DMS79 treated with DMSO at 0.1 percent for 48 hours (cell line): ENCODE data around the gene CHI3L1.

Experiments used
- DNase-seq: peaks from one replicate; lab custom pipeline; 2025; lab: John Stamatoyannopoulos, UW

The CHI3L1 gene

GRCh38 chr1:203181586-203182386, 4.7 kb downstream of the CHI3L1 start:
- DNase-seq = no peak

- DNase-seq = no peak
These were observed 5.7 kb downstream of the CHI3L1 start for GRCh38 chr1:203180611-203181330.

GRCh38 chr1:203179667-203180005, 6.9 kb downstream of the CHI3L1 start:
- DNase-seq = no peak

GRCh38 chr1:203178821-203179666, 7.5 kb downstream of the CHI3L1 start:
- DNase-seq = peak; percentile 19

DNA sequence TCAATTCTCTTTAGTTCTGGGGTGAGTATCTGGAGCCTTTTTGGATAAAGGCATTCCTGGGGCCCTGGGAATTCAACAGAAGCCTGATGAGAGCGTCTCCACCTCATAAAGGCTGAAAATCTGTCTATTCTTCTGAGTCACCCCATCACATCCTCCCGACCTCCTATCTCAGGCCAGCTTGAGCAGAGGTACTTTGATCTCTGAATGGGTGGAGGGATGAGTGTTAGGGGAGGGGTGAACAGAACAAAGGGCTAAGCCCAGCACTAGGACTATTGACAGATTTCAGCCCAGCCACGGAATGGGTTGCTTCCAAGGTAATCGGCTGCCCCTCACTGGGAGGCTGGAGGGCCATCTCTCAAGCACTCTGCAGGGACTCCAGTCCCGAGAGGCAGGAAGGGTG, 8.4 kb downstream of the CHI3L1 start:
- no peak for DNase-seq

- DNase-seq = no peak
These were observed 8.9 kb downstream of the CHI3L1 start for GRCh38 chr1:203177470-203178039.

GRCh38 chr1:203177036-203177405, 9.5 kb downstream of the CHI3L1 start:
- DNase-seq = no peak

DNA sequence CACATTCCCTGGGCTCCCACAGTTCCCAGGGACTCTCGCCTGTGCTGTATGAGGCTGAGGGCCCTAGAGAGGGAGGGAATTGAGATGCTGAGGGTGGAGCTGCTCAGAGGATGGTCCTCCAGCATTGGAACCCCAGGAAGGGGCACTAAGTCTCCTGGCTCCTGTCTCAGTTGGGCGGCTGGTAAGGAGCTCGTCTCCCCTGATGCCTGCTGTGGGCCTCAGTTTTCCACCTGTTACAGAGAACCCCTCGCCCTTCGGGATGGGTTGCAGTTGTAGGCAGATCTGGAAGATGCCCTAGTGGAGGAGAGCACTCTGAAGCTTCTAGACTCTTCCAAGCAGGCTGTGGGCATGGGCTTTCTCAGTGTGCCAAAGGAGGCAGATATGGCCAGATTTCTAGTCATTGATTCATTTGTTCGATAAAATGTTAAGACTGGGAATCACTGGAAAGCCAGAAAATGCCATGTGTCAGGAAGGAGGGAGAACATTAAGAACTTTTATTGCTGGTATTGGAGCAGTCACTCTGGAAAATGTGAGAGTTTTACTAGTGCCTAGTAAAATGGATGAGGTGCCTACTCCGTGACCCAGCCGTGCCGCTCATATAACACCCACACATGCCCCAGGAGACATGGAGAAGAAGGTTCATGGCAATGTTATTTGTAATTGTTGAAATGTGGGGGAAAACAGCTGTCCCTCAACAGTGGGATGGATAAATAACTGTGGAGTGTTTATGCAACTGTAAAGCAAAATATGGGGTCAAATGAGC, 10.1 kb downstream of the CHI3L1 start:
- DNase-seq = no peak

GRCh38 chr1:203175827-203176241, 10.7 kb downstream of the CHI3L1 start:
- DNase-seq = no peak

- no peak for DNase-seq
These were observed 11.2 kb downstream of the CHI3L1 start, which contains the start of gene MYBPH for GRCh38 chr1:203175237-203175826. Gene MYBPH, minus strand, starts transcription at chr1:203175826. Its CDS starts 71 bp downstream, at chr1:203175755.

DNA sequence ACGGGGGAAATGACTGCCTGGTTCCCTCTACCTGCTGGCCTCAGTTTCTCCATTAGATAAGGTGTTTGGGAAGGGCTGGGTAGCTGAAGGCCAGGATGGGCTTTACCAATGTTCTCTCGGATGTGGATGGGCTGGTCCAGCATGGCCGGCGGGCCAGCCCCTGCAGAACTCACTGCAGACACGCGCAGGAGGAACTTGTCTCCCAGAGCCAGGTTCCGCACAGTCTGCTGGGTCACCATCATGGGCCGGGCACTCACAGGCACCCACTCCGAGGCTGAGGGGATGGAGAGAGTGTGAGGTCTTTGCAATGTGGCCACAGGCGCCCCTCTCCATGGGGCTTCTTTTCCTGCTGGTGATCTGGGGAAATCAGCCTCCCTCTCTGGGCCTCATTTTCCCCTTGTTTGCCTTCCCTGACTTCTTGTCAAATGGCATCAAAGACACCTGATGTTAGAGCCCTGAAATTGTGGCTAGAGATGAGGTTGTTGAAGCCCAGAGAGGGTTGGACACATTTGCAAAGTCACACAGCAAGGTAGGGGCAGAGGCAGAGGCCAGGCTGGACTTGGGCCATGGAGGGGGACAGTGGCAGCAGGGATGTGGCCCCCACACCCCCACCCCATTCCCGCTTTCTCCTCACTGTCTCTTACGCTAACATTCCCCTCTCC, 12.0 kb downstream of the CHI3L1 start:
- no peak for DNase-seq

DNA sequence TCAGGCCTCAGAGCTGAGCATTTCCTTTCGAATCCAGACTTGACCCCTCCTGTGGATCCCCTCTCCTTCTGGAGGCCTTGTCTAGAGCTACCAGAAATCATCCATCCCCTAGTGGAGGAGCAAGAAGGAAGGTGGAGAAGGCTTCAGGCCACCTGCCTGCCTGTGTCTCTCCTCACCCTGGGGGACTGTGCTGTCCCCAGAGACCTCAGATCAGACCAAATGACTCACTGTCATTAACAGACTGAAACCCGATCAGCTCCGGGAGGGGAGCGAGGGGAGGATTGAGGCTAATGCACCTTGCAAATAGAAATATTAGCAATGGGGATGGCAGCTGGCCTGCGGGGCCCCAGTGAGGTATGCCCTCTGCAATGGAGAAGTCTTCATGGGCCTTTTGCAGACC, 12.9 kb downstream of the CHI3L1 start:
- DNase-seq = no peak

- DNase-seq = no peak
These were observed 13.4 kb downstream of the CHI3L1 start for GRCh38 chr1:203173011-203173555.

DNA sequence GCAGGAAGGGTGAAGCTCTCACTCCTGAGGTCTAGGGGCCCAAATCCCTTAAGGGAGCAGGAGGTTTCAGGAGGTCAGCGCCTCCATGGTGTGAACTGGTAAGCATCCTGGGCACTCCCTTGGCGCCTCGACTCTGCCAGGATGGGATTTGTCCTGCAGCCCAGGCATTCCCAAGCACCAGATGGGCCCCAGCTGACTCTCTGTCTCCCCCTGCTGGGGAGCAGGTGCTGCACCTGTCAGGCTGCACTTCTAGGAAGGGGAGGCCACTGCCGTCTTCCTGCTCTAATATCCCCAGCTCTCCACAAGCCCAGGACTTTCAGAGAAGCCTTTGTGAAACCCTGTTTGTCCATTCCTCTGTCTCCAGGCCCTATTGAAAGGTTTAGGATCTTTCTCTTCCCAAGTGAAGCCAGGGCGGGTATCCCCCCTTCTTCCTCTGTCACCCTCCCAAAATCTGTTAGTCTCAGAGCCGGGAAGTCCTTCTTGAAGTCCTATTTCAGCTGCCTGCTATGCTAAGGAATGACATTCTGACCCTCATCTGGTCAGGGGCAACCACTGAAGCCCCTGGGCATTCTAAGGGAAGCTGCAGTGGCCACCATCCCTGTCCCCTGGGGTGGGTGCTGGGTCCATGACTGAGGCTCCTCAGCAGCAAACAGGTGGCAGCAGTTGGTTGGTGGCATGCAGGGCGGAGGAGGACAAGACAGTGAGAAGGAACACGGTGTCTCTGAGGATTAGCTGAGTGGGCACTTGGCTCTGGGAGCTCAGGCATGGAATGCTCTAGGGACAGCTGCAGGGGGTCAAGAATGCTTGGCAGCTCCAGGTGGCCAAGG, 14.1 kb downstream of the CHI3L1 start:
- no peak for DNase-seq

DNA sequence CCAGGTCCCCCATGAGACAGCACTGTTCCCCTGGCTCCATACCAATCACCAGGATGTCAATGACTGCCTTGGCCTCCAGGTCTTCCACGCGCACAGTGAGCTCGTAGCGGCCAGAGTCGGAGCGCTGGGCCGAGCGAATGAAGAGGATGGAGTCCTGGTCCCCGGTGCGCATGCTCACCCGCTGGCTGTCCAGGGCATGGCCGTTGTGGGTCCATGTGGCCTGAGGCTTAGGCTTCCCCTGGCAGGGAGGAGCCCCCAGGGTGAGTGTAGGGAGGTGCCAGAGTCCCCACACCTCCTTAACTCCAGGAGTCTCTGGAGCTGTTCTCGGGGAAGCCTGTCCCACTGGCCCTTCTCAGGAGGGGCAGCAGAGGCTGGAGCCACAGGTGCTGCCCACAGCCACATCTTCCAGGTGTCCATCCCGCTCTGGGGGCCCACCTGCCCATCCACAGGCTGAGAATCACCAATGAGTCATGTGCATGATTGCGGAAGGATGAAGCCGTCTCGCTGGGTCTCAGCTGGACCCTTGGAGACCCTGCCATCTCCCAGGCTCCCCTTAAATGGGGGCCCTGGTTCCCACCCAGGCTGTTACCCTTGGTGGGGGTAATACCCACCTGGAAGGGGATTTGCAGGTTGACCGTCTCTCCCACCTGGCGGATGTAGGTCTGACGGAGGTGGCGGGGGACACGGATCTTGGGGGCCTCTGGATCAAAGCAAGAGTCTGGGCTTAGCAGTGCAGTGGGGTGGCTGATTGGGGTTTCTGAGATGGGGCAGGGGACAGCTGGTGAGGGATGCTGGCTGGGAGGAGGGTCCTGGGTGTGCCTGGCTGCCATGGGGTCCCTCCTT, 14.9 kb downstream of the CHI3L1 start:
- no peak for DNase-seq

DNA sequence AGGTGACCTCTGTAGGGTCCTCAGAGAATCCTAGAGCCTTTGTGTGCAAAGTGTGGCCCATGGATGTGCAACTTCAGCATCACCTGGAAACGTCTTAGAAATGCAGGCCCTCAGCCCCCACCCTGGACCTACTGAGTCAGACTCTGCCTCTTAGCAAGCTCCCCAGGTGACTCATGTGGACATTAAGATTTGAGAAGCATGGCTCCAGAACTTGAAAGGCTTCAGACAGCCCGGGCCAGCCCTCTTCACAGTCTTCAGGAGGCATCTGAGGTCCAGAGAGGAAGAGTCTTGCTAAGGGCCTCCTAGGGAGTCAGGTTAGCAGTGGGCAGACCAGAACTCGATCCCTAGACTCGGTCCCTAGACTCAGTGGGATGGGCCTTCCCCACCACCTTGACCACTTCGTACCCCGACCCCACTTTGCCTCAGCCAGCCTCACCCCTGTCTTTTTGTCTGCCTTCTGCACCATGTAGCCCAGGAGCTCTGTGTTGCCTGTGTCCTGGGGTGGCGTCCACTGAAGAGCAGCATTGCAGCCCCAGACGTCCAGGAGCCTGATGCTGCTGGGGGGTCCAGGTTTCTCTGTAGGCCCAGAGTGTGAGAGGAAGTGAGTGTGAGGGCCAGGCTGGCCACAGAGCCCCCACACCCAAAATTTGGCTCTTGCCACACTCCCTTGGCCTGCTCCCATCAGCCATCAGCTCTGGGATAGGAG, 15.7 kb downstream of the CHI3L1 start:
- DNase-seq = no peak

- DNase-seq = no peak
These were observed 16.6 kb downstream of the CHI3L1 start for GRCh38 chr1:203169770-203170520.
